ENCODE measurements around the gene TMEM209.

DNA sequence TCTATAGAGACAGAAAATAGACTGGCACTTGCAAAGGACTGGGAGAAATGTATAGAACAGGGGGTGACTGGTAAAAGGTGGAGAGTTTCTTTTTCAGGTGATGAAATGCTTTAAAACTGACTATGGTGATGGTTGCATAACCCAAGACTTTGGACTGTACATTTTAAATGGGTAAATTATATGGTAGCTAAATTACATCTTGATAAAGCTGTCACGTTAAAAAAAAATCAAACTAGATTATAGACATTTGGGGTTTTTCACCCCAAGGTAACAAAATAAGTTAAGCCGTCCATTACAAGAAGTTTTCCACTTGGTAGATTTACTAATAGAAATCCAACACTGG lies 24.0 kb downstream of the TMEM209 start:
- TF ChIP-seq, protein P1, sequence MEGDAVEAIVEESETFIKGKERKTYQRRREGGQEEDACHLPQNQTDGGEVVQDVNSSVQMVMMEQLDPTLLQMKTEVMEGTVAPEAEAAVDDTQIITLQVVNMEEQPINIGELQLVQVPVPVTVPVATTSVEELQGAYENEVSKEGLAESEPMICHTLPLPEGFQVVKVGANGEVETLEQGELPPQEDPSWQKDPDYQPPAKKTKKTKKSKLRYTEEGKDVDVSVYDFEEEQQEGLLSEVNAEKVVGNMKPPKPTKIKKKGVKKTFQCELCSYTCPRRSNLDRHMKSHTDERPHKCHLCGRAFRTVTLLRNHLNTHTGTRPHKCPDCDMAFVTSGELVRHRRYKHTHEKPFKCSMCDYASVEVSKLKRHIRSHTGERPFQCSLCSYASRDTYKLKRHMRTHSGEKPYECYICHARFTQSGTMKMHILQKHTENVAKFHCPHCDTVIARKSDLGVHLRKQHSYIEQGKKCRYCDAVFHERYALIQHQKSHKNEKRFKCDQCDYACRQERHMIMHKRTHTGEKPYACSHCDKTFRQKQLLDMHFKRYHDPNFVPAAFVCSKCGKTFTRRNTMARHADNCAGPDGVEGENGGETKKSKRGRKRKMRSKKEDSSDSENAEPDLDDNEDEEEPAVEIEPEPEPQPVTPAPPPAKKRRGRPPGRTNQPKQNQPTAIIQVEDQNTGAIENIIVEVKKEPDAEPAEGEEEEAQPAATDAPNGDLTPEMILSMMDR (IDR thresholded peaks at IDR 0.05; ENCODE audit: insufficient read depth, low read depth, low read length) = no peak
- no peak for TF ChIP-seq EZH2 (IDR thresholded peaks at IDR 0.05; ENCODE audit: insufficient read depth, low read length)

Data from astrocyte (in vitro differentiated cells and primary cell).